Heart left ventricle (tissue), 13 donors: ENCODE measurements around the gene NUMA1.

Experiments used
- CTCF ChIP-seq, 12 donors: fragments of 200-600 bp; sonication (generic) in 4 of 12; IDR thresholded peaks; one replicate each; pipeline versions ENCODE4 v1.5.0 to v1.8.0; 2018 to 2022; ENCODE audit warnings: antibody characterized with exemption in 12 of 12, mild to moderate bottlenecking in 5 of 12
- POLR2A ChIP-seq, 2 donors: fragments of 450-650 bp; IDR thresholded peaks; one replicate each; pipeline ENCODE4 v1.6.1; 2017; ENCODE audit warnings: antibody characterized with exemption in 2 of 2, mild to moderate bottlenecking in 2 of 2, moderate library complexity in 2 of 2
- donor health status: ischemic (EF 13 %, LVEDD 7.1; RV severe dilation, severe dysfunction).
- donor health status: DM: no; HTN: yes; CAD: no.
- donor health status: DM: no; HTN: no; CAD: no.
- donor health status: ischemic (EF 25% LVEDD 6.9; RV normal size, moderate dysfunction).
- donor health status: ischemic (EF 25% LVEDD 5.7; RV mildly dilated, moderate dysfunction).
- donor health status: ischemic (EF 35%, LVEDD 5.7; RV mildly dilated, moderate dysfunction).
- donor health status: nonischemic (EF 11% LVEDD 7.7; RV severe dilation, severe dysfunction).
- donor health status: DM: yes; HTN: yes; CAD: no.
- donor health status: PGD.
- donor health status: ischemic (EF 29% LVEDD 5.4; RV normal size, mild dysfunction).
- donor health status: nonischemic (EF 23%, LVEDD 6.1; RV moderate dilation, normal function).

- TF ChIP-seq CTCF (IDR thresholded peaks at IDR 0.05) = no peak
- peak in 1 of 2 donors; percentile 65 for TF ChIP-seq POLR2A (IDR thresholded peaks at IDR 0.05)
Observed at GRCh38 chr11:72080326-72081183, at the start of gene NUMA1, which contains the start of gene LRRC51.
